Activated B cell treated with CpG ODN at 0.5 μM for 24 hours (primary cell): ENCODE results near the gene FALEC. TPM values are rescaled to one million over a fixed set of nuclear protein-coding genes. Genes with fewer than 3 reads are reported as not detected.
A peak's percentile ranks its signal among the peaks of the same experiment; 100 is the strongest.
"Not testable (repeated sequence)": the region's sequence is repeated elsewhere in the genome, so short reads cannot be mapped to it uniquely, and the experiment has no call there.

Experiments
- ATAC-seq: fragments of 200-7000 bp; cut with Tn5 transposase; one replicate; pipeline ENCODE4 v1.10.0; 2021; ENCODE audit warnings: low read depth, mild to moderate bottlenecking, moderate library complexity
- CTCF ChIA-PET: fragments of 350-600 bp; sonication (Branson Sonifier 250); formaldehyde crosslinking; loops from one replicate; lab custom pipeline; 2021; ENCODE audit warnings: antibody characterized with exemption; lab: Charles Lee
- POLR2A ChIA-PET: fragments of 350-600 bp; sonication (Branson Sonifier 250); formaldehyde crosslinking; loops from one replicate; lab custom pipeline; 2021; ENCODE audit warnings: antibody characterized with exemption; lab: Charles Lee
- DNase-seq: peaks from one replicate; pipeline ENCODE4 v3.0.0; 2022
- H3K27ac Mint-ChIP-seq: one replicate; pipeline ENCODE4 v1.8.0; 2020; ENCODE audit warnings: mixed read lengths
- H3K27me3 Mint-ChIP-seq: one replicate; pipeline ENCODE4 v1.8.0; 2021; ENCODE audit warnings: mixed read lengths
- H3K36me3 Mint-ChIP-seq: one replicate; pipeline ENCODE4 v1.8.0; 2021; ENCODE audit warnings: low read depth, mixed read lengths
- H3K4me1 Mint-ChIP-seq: one replicate; pipeline ENCODE4 v1.8.0; 2021; ENCODE audit warnings: mixed read lengths
- H3K4me3 Mint-ChIP-seq: one replicate; pipeline ENCODE4 v1.8.0; 2020; ENCODE audit warnings: mild to moderate bottlenecking, mixed read lengths
- H3K9me3 Mint-ChIP-seq: one replicate; pipeline ENCODE4 v1.8.0; 2020; ENCODE audit warnings: mixed read lengths
- intact Hi-C: fragments of 100-400 bp; cut with micrococcal nuclease; formaldehyde crosslinking; loops from one replicate; pipeline ENCODE4 v1.15.1; 2024
- total RNA-seq: library from RNA; stranded (reverse); gene quantifications from 2 replicates; pipeline ENCODE4 v1.2.3, GENCODE V29; 2022
- TF ChIP-seq, protein P1 (sequence below): fragments of 200-600 bp; IDR thresholded peaks from one replicate; pipeline ENCODE4 v1.8.0; 2022; ENCODE audit warnings: antibody characterized with exemption, mild to moderate bottlenecking

FALEC gene
- total RNA-seq, 1 donor from 2014 or later = 1.1 TPM

DNA sequence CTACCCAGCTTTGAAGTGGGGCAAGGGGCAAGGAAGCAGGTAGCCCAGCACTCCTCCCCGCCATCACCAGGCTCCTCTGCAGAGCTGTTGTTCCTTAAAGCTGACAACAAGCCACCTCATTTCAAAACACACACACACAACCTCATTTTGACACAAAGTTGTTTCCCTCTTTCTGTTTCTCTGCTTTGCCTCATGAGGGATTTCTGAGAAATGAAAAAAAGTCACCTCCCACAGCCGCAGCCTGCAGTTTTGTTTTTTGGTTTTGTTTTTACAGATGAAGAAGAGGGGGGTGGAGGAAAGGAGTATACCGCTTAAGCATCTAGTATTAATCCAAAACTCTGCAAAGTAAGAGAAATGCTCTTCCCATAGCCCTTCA lies 51.8 kb downstream of the FALEC start:
- H3K9me3 Mint-ChIP-seq = no peaks in the 10 kb centered on the region
- TF ChIP-seq, protein P1, sequence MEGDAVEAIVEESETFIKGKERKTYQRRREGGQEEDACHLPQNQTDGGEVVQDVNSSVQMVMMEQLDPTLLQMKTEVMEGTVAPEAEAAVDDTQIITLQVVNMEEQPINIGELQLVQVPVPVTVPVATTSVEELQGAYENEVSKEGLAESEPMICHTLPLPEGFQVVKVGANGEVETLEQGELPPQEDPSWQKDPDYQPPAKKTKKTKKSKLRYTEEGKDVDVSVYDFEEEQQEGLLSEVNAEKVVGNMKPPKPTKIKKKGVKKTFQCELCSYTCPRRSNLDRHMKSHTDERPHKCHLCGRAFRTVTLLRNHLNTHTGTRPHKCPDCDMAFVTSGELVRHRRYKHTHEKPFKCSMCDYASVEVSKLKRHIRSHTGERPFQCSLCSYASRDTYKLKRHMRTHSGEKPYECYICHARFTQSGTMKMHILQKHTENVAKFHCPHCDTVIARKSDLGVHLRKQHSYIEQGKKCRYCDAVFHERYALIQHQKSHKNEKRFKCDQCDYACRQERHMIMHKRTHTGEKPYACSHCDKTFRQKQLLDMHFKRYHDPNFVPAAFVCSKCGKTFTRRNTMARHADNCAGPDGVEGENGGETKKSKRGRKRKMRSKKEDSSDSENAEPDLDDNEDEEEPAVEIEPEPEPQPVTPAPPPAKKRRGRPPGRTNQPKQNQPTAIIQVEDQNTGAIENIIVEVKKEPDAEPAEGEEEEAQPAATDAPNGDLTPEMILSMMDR = no peak
- peak overlapping the region; percentile 94 for H3K27ac Mint-ChIP-seq
- POLR2A ChIA-PET = interaction anchor here (0.5 to 14.0 kb wide), 11 partner anchors 9 to 504 kb away, joined by 3 to 1106 read pairs (median 4); partner anchors contain the start of genes ENSA, GABPB2 and MCL1
- peak; percentile 19 for ATAC-seq
- intact Hi-C loops = loop anchor here (1.0 to 10.0 kb wide), 2 partner anchors 12 to 197 kb away; partner anchors contain the start of genes CTSS and MCL1
- peaks cover 97% of the 10 kb centered on the region for H3K4me1 Mint-ChIP-seq
- CTCF ChIA-PET = interaction anchor here (1.0 to 13.3 kb wide), 4 partner anchors 8 to 49 kb away, joined by 3 to 358 read pairs (median 12); partner anchors contain the start of gene MCL1
- no peaks in the 10 kb centered on the region for H3K27me3 Mint-ChIP-seq
- peaks cover 28% of the 10 kb centered on the region for H3K36me3 Mint-ChIP-seq
- DNase-seq = no peak
- H3K4me3 Mint-ChIP-seq = peak overlapping the region; percentile 79

- intact Hi-C loops = loop anchor here (1.0 to 10.0 kb wide), 2 partner anchors 11 to 197 kb away; partner anchors contain the start of genes CTSS and MCL1
- peak overlapping the region; percentile 79 for H3K4me3 Mint-ChIP-seq
- TF ChIP-seq, protein P1 = no peak
- peaks cover 97% of the 10 kb centered on the region for H3K4me1 Mint-ChIP-seq
- H3K27me3 Mint-ChIP-seq = no peaks in the 10 kb centered on the region
- H3K27ac Mint-ChIP-seq = peak overlapping the region; percentile 94
- POLR2A ChIA-PET = interaction anchor here (0.5 to 14.0 kb wide), 12 partner anchors 9 to 503 kb away, joined by 3 to 1106 read pairs (median 4); partner anchors contain the start of genes ENSA, GABPB2 and MCL1
- H3K9me3 Mint-ChIP-seq = no peaks in the 10 kb centered on the region
- H3K36me3 Mint-ChIP-seq = peaks cover 34% of the 10 kb centered on the region
- CTCF ChIA-PET = interaction anchor here (1.0 to 13.3 kb wide), 4 partner anchors 9 to 49 kb away, joined by 3 to 358 read pairs (median 12); partner anchors contain the start of gene MCL1
- ATAC-seq (no peak), DNase-seq (no peak)
Observed at GRCh38 chr1:150567717-150568593, 52.4 kb downstream of the FALEC start.

- ChIA-PET POLR2A (interaction anchor here (0.7 to 14.0 kb wide), 9 partner anchors 8 to 196 kb away, joined by 3 to 1106 read pairs (median 4); partner anchors contain the start of genes ENSA and MCL1), CTCF (interaction anchor here (1.0 to 13.3 kb wide), 3 partner anchors 9 to 48 kb away, joined by 4 to 358 read pairs (median 21); partner anchors contain the start of gene MCL1)
- H3K27ac Mint-ChIP-seq = peak overlapping the region; percentile 94
- H3K36me3 Mint-ChIP-seq = peaks cover 40% of the 10 kb centered on the region
- TF ChIP-seq, protein P1 = no peak
- H3K27me3 Mint-ChIP-seq = no peaks in the 10 kb centered on the region
- peaks cover 97% of the 10 kb centered on the region for H3K4me1 Mint-ChIP-seq
- no peaks in the 10 kb centered on the region for H3K9me3 Mint-ChIP-seq
- intact Hi-C loops = loop anchor here (10.0 kb wide), 1 partner anchor 196 kb away; the partner anchor contains the start of gene CTSS
- no peak for DNase-seq
- ATAC-seq = no peak
- peak overlapping the region; percentile 79 for H3K4me3 Mint-ChIP-seq
Observed at GRCh38 chr1:150568594-150568966, 53.0 kb downstream of the FALEC start.

DNA sequence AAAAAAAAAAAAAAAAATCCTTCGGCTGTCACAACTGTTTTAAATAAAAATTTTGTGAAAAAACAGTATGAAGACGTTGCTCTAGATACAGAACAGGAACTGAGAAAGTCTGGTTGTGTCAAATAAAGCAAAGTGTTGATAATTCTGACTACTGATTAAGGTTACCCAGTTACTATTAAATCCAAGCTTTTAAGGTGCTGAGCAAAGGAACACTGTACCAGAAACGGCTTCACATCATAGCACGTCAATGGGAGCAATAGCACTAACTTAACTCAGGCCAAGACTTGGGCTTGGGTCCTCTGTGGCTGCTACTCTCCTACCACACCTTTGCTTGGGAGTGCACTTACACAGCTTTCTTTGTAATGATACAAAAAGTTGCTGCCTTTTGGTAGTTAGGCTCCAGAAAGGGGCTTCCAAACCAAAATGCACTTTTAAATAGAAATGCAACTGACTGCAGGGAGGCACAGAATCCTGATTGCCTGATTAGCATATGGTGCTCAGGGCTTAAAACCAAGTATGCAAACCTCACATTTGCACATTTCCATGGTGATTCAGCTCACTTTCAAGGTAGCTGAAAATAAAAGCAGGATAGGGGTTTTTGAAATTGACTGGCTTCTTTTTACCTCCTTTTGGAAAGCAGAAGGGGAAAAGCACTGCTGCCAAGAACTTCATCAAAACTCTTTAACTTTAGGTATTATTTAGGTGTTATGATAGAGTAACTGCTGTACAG lies 57.5 kb downstream of the FALEC start:
- peak overlapping the region; percentile 70 for H3K4me3 Mint-ChIP-seq
- ATAC-seq = peak; percentile 60
- peaks cover 81% of the 10 kb centered on the region for H3K36me3 Mint-ChIP-seq
- intact Hi-C loops = loop anchor here (1.0 kb wide), 1 partner anchor 10 kb away; no protein-coding TSS in a partner anchor
- H3K4me1 Mint-ChIP-seq = peaks cover 90% of the 10 kb centered on the region
- ChIA-PET POLR2A (interaction anchor here (0.5 to 14.3 kb wide), 11 partner anchors 8 to 481 kb away, joined by 3 to 1106 read pairs (median 5); partner anchors contain the start of genes ENSA and TARS2), CTCF (interaction anchor here (1.0 to 9.8 kb wide), 2 partner anchors 11 to 48 kb away, joined by 4 to 196 read pairs; no protein-coding TSS in a partner anchor)
- TF ChIP-seq, protein P1 = no peak
- no peak for DNase-seq
- H3K9me3 Mint-ChIP-seq = no peaks in the 10 kb centered on the region
- H3K27me3 Mint-ChIP-seq = no peaks in the 10 kb centered on the region
- peak overlapping the region; percentile 88 for H3K27ac Mint-ChIP-seq

DNA sequence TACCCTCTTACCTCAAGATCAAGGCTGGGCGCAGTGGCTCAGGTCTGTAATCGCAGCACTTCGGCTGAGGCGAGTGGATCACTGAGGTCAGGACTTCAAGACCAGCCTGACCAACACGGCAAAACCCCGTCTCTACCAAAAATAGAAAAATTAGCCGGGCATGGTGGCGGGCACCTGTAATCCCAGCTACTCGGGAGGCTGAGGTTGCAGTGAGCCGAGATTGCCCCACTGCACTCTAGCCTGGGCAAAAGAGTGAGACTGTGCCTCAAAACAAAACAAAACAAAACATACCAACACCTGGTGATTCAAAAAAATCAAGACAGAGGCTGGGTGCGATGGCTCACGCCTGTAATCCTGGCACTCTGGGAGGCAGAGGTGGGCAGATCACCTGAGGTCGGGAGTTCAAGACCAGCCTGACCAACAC lies 58.1 kb downstream of the FALEC start:
- POLR2A ChIA-PET = interaction anchor here (1.1 to 14.3 kb wide), 3 partner anchors 9 to 56 kb away, joined by 5 to 1106 read pairs (median 18); partner anchors contain the start of gene ENSA
- H3K9me3 Mint-ChIP-seq, DNase-seq, H3K27me3 Mint-ChIP-seq: not testable (repeated sequence)
- peaks cover 84% of the 10 kb centered on the region for H3K4me1 Mint-ChIP-seq
- CTCF ChIA-PET = interaction anchor here (6.8 to 9.8 kb wide), 2 partner anchors 12 to 47 kb away, joined by 56 to 196 read pairs; no protein-coding TSS in a partner anchor
- peak; percentile 9 for ATAC-seq
- H3K27ac Mint-ChIP-seq = peak overlapping the region; percentile 88
- H3K4me3 Mint-ChIP-seq = peak overlapping the region; percentile 70
- H3K36me3 Mint-ChIP-seq = peaks cover 86% of the 10 kb centered on the region
- intact Hi-C loops = loop anchor here (1.0 kb wide), 1 partner anchor 10 kb away; no protein-coding TSS in a partner anchor
